Ovary (tissue), 9 donors: ENCODE measurements around the gene PAFAH1B1. TPM values are rescaled to one million over a fixed set of nuclear protein-coding genes. Genes with fewer than 3 reads are reported as not detected.

Source experiments
- DNase-seq, 5 donors: peaks; one replicate each; pipeline ENCODE4 v3.0.0-alpha.2; 2019 to 2020
- H3K27ac ChIP-seq, 2 donors: fragments of 200-600 bp; one replicate each; pipeline versions ENCODE4 v1.5.1 to v1.8.0; 2019 to 2022
- H3K27me3 ChIP-seq: fragments of 200-600 bp; one replicate; pipeline ENCODE4 v1.8.0; 2022
- H3K36me3 ChIP-seq: fragments of 200-600 bp; sonication (generic); one replicate; pipeline ENCODE4 v1.5.1; 2019
- H3K4me1 ChIP-seq: one replicate; pipeline ENCODE4 v1.8.1; 2013; ENCODE audit warnings: mild to moderate bottlenecking, moderate library complexity; ENCODE audit not compliant: insufficient read depth
- H3K4me3 ChIP-seq: fragments of 200-600 bp; sonication (generic); one replicate; pipeline ENCODE4 v1.5.1; 2017
- H3K9me3 ChIP-seq, 2 donors: fragments of 200-600 bp in 1 of 2; sonication (generic) in 1 of 2; one replicate each; pipeline versions ENCODE4 v1.5.1 to v1.8.1; 2013 to 2019; ENCODE audit warnings: mild to moderate bottlenecking in 1 of 2, moderate library complexity in 1 of 2
- EP300 ChIP-seq: sonication (generic); formaldehyde crosslinking; IDR thresholded peaks from one replicate; pipeline ENCODE4 v1.6.1; 2017; ENCODE audit warnings: antibody characterized with exemption
- POLR2A ChIP-seq: fragments of 450-650 bp; IDR thresholded peaks from one replicate; pipeline ENCODE4 v1.6.1; 2017; ENCODE audit warnings: antibody characterized with exemption, mild to moderate bottlenecking, moderate library complexity
- WGBS, 3 donors: extraction: QIAGEN DNeasy Blood & Tissue Kit in 1 of 3; methylation state at CpG; one replicate each; pipeline versions ENCODE4 v1.1.5 to v1.1.7; 2013 to 2017; 5-methylcytosine and 5-hydroxymethylcytosine counted together
- intact Hi-C, 4 donors: fragments of 100-400 bp; cut with DNase I; formaldehyde crosslinking; loops; one replicate each; pipeline versions ENCODE4 v1.11.0 to v1.15.1; 2022 to 2023
- polyA plus RNA-seq, 2 donors: library from polyadenylated mRNA; stranded (reverse); fragments of 200-250 nt in 1 of 2; fragments of 350-450 nt in 1 of 2; fragmentation: Illumina TruSeq in 1 of 2; extraction: RNeasy Lipid Tissue Mini Kit (QIAGEN cat#74804) in 1 of 2; gene quantifications; one replicate each; pipeline ENCODE4 v1.2.3, GENCODE V29; 2013 to 2014
- total RNA-seq, 7 donors: library from RNA; depleted of rRNA in 2 of 7; stranded (reverse); fragments of >200 nt in 2 of 7; fragmentation: NEBNext Ultra II Directional in 3 of 7; extraction: Animal tissue kit (Norgen Biotek cat#: 25700) in 3 of 7; gene quantifications; one replicate each; pipeline versions ENCODE4 v1.1.0 to v1.2.4, GENCODE V29; 2016 to 2023
- TF ChIP-seq, protein P1 (sequence below), 3 donors: fragments of 450-650 bp in 2 of 3; fragments of 200-600 bp in 1 of 3; IDR thresholded peaks; one replicate each; pipeline versions ENCODE4 v1.5.1 to v1.8.0; 2016 to 2022; ENCODE audit warnings: antibody characterized with exemption in 3 of 3, mild to moderate bottlenecking in 1 of 3
- donor health status: DM: no; HTN: no; CAD: no; lungs with moderate emphysema.
- donor health status: DM: no; HTN: no; CAD: no.
- donor health status: Bipolar disorder and iron deficiency.
- donor health status: DM: yes; HTN: yes; CAD: no.
- donor health status: DM: no; HTN: no; CAD: no.
- donor health status: DM: yes; HTN: yes; CAD: no.

Gene PAFAH1B1
- total and polyA plus RNA-seq, 9 donors: 36.5 to 125 (median 99.0) TPM

DNA sequence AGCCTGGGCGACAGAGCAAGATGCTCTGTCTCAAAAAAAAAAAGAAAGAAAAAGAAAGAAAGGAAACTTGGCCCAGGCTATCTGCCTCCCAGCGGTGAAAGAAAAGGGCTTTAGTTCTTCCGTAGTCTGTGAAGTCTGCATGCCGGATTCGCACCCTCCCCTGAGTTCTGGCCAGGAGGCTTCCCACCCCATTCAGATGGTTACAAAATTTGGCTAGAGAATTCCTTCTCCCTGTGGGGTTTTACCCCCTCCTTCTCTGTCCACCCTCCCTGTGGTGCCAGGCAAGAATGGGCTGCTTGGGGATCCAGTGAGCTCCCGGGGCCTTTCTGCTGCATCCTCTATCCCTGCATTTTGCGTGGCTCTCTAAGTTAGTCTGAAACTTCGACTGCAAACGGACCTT lies 37.8 kb downstream of the PAFAH1B1 start:
- H3K9me3 ChIP-seq: no peaks in the 10 kb centered on the region
- DNase-seq: no peak
- no peaks in the 10 kb centered on the region for H3K36me3 ChIP-seq
- H3K27ac ChIP-seq: no peak overlapping the region
- intact Hi-C loops: no loop called here
- no peak for TF ChIP-seq EP300
- TF ChIP-seq, protein P1, sequence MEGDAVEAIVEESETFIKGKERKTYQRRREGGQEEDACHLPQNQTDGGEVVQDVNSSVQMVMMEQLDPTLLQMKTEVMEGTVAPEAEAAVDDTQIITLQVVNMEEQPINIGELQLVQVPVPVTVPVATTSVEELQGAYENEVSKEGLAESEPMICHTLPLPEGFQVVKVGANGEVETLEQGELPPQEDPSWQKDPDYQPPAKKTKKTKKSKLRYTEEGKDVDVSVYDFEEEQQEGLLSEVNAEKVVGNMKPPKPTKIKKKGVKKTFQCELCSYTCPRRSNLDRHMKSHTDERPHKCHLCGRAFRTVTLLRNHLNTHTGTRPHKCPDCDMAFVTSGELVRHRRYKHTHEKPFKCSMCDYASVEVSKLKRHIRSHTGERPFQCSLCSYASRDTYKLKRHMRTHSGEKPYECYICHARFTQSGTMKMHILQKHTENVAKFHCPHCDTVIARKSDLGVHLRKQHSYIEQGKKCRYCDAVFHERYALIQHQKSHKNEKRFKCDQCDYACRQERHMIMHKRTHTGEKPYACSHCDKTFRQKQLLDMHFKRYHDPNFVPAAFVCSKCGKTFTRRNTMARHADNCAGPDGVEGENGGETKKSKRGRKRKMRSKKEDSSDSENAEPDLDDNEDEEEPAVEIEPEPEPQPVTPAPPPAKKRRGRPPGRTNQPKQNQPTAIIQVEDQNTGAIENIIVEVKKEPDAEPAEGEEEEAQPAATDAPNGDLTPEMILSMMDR (IDR thresholded peaks at IDR 0.05): no peak
- no peak for TF ChIP-seq POLR2A
- WGBS, 3 donors: 62 to 77% (median 70%) methylated on average over 9 of the region's 9 CpGs
- no peaks in the 10 kb centered on the region for H3K27me3 ChIP-seq
- H3K4me3 ChIP-seq: no peak overlapping the region
- peaks cover 3% of the 10 kb centered on the region for H3K4me1 ChIP-seq

DNA sequence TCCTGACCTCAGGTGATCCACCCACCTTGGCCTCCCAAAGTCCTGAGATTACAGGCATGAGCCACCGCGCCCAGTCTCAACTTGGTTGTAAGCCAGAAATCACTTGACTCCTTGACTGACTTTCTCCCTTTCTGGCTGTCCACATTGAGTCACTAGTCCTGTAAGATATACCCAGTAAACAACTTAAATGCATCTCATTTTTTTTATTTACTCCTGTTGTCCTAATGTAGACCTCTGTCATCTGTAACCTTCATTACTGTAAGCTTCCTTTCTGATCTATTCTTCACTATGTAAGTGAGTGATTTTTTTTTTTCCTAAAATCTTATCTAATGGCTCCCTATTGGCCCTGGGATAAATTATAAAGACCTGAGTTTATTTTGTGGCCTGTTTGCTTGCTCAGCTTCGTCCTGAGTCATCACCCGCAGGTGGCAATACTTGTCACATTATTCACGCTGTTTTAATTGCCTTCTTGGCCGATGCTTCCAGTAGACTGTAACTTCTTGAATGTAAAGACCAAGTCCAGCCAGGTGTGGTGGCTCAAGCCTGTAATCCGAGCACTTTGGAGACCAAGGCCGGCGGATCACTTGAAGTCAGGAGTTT lies 41.0 kb downstream of the PAFAH1B1 start:
- H3K9me3 ChIP-seq: no peaks in the 10 kb centered on the region
- 81 to 88% (median 86%) methylated on average over 9 of the region's 9 CpGs for WGBS, 3 donors
- no peaks in the 10 kb centered on the region for H3K36me3 ChIP-seq
- H3K27me3 ChIP-seq: no peaks in the 10 kb centered on the region
- no peak overlapping the region for H3K27ac ChIP-seq
- TF ChIP-seq, protein P1 (IDR thresholded peaks at IDR 0.05): no peak
- no peak for TF ChIP-seq EP300
- no peak for TF ChIP-seq POLR2A
- intact Hi-C loops: no loop called here
- no peak overlapping the region for H3K4me3 ChIP-seq
- H3K4me1 ChIP-seq: peaks cover 3% of the 10 kb centered on the region
- no peak for DNase-seq

DNA sequence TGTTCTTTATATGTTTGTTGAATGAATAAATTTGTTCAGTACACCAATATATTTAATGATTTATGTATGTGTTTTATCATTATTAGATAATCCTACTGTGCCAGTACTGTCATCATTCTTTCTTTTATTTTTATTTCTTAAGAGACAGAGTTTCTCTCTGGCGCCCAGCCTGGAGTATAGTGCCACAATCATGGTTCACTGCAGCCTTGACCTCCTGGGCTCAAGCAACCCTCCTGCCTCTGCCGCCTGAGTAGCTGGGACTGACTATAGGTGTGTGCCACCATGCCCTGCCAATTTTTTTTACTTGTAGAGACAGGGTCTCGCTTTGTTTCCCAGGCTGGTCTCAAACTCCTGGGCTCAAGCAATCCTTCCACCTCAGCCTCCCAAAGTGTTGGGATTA lies 41.8 kb downstream of the PAFAH1B1 start:
- intact Hi-C loops: no loop called here
- no peak overlapping the region for H3K4me3 ChIP-seq
- 78 to 80% (median 79%) methylated on average over 3 of the region's 3 CpGs for WGBS, 3 donors

DNA sequence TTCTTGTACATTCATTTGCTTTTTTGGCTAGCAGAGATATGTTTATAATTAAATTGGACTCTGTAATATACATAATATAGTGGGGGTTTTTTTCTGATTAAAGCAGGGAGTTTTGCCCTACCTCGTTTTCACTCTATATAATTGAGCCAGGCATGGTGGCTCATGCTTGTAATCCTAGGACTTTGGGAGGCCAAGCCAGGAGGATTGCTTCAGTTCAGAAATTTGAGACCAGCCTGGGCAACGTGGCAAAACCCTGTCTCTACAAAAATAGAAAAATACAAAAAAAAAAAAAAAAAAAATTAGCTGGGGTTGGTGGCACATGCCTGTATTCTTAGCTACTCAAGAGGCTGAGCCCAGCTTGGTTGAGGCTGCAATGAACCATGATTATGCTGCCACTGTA lies 42.2 kb downstream of the PAFAH1B1 start:
- H3K27me3 ChIP-seq: no peaks in the 10 kb centered on the region
- H3K4me3 ChIP-seq: no peak overlapping the region
- WGBS, 3 donors: 66 to 77% (median 71%) methylated on average over 2 of the region's 2 CpGs
- H3K9me3 ChIP-seq: no peaks in the 10 kb centered on the region
- intact Hi-C loops: no loop called here
- no peaks in the 10 kb centered on the region for H3K36me3 ChIP-seq
- no peak overlapping the region for H3K27ac ChIP-seq
- no peak for TF ChIP-seq POLR2A
- TF ChIP-seq EP300: no peak
- TF ChIP-seq, protein P1 (IDR thresholded peaks at IDR 0.05): no peak
- no peak for DNase-seq
- H3K4me1 ChIP-seq: peaks cover 3% of the 10 kb centered on the region

More for the DNA sequence above, 41.8 kb downstream of the PAFAH1B1 start:
- no peaks in the 10 kb centered on the region for H3K9me3 ChIP-seq
- H3K27me3 ChIP-seq: no peaks in the 10 kb centered on the region
- no peak for TF ChIP-seq EP300
- no peak for TF ChIP-seq POLR2A
- TF ChIP-seq, protein P1 (IDR thresholded peaks at IDR 0.05): no peak
- no peak for DNase-seq
- no peaks in the 10 kb centered on the region for H3K36me3 ChIP-seq
- no peak overlapping the region for H3K27ac ChIP-seq
- H3K4me1 ChIP-seq: peaks cover 3% of the 10 kb centered on the region
